ENCODE measurements around the gene ZNF562.

ZNF562 gene

DNA sequence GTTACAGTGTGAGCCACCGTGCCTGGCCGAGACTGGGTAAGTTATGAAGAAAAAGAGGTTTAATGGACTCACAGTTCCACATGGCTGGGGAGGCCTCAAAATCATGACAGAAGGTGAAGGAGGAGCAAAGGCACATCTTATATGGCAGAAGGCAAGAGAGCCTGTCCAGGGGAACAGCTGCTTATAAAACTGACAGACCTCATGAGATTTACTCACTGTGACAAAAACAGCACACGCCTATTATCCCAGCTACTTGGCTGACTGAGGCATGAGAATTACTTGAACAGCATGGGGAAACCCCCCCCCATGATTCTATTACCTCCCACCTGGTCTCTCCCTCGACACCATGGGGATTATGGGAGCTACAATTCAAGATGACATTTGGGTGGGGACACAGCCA is 30.4 kb downstream of the ZNF562 start:
- in situ Hi-C loops (cut with MboI; ENCODE audit: low sequenced_read_pairs, unreplicated experiment), result no loop called here
- TF ChIP-seq, protein P1, sequence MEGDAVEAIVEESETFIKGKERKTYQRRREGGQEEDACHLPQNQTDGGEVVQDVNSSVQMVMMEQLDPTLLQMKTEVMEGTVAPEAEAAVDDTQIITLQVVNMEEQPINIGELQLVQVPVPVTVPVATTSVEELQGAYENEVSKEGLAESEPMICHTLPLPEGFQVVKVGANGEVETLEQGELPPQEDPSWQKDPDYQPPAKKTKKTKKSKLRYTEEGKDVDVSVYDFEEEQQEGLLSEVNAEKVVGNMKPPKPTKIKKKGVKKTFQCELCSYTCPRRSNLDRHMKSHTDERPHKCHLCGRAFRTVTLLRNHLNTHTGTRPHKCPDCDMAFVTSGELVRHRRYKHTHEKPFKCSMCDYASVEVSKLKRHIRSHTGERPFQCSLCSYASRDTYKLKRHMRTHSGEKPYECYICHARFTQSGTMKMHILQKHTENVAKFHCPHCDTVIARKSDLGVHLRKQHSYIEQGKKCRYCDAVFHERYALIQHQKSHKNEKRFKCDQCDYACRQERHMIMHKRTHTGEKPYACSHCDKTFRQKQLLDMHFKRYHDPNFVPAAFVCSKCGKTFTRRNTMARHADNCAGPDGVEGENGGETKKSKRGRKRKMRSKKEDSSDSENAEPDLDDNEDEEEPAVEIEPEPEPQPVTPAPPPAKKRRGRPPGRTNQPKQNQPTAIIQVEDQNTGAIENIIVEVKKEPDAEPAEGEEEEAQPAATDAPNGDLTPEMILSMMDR (IDR thresholded peaks at IDR 0.05; ENCODE audit: borderline replicate concordance, control extremely low read depth, extremely low read depth, insufficient read depth, missing control alignments), result no peak
- DNase-seq (ENCODE audit: low spot score), result no peak

DNA sequence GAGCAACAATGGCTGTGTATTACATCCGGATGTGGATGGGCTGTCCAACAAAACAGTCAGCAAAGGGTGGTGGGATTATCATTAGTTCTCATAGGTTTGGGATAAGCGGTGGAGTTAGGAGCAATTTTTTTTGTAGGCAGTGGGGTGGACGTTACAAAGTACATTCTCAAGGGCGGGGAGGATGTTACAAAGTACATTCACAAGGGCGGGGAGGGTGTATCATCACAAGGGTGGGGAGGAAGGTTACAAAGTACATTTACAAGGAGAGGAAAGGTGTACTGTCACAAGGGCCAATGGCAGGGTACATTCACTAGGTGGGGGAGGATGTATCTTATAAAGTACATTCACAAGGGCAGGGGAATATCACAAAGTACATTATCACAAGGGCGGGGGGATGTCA is 33.1 kb downstream of the ZNF562 start:
- no peak for DNase-seq (ENCODE audit: low spot score)
- TF ChIP-seq, protein P1 (IDR thresholded peaks at IDR 0.05; ENCODE audit: borderline replicate concordance, control extremely low read depth, extremely low read depth, insufficient read depth, missing control alignments), result no peak
- in situ Hi-C loops (cut with MboI; ENCODE audit: low sequenced_read_pairs, unreplicated experiment), result no loop called here

DNA sequence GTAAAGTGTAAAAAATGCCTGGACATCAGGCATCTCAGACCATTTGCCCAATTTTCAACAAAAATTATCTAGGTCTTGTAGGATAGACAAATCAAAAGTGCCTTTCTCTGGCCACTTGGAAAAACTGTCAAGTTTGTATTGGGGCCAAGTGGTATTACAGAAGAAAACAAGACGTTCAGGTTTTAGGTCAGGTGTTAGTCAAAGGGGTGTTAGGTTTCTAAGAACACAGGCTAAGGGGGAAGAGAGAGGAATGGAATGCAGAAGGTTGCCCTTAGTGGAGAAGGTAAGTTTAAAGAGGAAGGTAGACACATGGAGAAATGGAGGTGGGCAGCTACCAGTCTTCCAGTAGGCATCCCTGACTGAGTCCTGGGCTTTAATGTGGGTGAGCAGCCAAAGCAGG is 33.9 kb downstream of the ZNF562 start:
- TF ChIP-seq, protein P1 (IDR thresholded peaks at IDR 0.05; ENCODE audit: borderline replicate concordance, control extremely low read depth, extremely low read depth, insufficient read depth, missing control alignments), result no peak
- in situ Hi-C loops (cut with MboI; ENCODE audit: low sequenced_read_pairs, unreplicated experiment), result no loop called here
- no peak for DNase-seq (ENCODE audit: low spot score)

DNA sequence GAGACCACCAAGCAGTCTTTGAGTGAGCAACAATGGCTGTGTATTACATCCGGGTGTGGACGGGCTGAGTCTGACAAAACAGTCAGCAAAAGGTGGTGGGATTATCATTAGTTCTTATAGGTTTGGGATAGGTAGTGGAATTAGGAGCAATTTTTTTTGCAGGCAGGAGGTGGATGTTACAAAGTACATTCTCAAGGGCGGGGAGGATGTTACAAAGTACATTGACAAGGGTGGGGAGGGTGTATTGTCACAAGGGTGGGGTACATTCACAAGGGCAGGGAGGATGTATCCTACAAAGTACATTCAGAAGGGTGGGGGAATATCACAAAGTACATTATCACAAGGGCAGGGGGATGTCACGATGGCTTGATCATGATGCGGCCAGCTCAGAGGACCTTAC is 38.9 kb downstream of the ZNF562 start:
- TF ChIP-seq, protein P1 (IDR thresholded peaks at IDR 0.05; ENCODE audit: borderline replicate concordance, control extremely low read depth, extremely low read depth, insufficient read depth, missing control alignments), result no peak
- no peak for DNase-seq (ENCODE audit: low spot score)
- in situ Hi-C loops (cut with MboI; ENCODE audit: low sequenced_read_pairs, unreplicated experiment), result no loop called here

DNA sequence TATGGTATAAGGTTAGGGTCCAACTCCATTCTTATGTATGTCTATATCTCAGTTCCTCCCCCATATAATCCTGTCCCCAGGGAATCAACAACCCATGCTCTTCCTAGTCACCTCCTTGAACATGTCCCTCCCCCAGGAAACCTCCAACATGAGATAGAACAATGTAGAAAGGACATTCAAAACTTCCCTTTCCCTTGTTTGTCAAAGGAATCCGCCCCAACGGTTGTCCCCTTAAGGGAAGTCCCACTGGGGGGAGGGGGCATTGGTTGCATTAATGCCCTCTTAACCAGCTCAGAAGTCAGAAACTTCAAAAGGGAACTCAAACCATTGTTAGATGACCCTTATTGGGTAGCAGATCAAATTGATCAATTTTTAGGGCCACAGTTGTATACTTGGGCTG is 47.0 kb downstream of the ZNF562 start:
- TF ChIP-seq, protein P1 (IDR thresholded peaks at IDR 0.05; ENCODE audit: borderline replicate concordance, control extremely low read depth, extremely low read depth, insufficient read depth, missing control alignments), result no peak
- in situ Hi-C loops (cut with MboI; ENCODE audit: low sequenced_read_pairs, unreplicated experiment), result loop anchor here (10.0 kb wide), 1 partner anchor 167 kb away; no protein-coding TSS in a partner anchor
- DNase-seq (ENCODE audit: low spot score), result no peak

DNA sequence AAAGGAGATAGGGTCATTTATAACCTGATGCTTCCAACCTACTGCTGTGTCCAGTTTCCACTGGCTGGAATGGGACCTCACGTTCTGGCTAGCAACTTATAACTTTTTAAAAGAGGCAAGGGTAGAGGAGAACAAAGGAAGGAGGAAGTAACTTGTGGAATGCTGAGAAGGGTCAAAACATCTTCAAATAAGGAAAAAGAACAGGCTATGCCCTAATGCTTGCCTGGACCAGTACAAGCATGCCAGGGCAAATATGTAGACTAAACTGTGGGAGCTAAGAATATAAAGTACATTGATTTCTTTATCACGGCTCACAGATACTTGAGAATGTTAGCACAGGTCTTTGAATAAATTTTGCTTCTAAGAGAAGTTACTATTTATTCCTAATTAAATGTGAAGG is 52.4 kb downstream of the ZNF562 start:
- in situ Hi-C loops (cut with MboI; ENCODE audit: low sequenced_read_pairs, unreplicated experiment), result loop anchor here (10.0 kb wide), 1 partner anchor 172 kb away; no protein-coding TSS in a partner anchor
- TF ChIP-seq, protein P1 (IDR thresholded peaks at IDR 0.05; ENCODE audit: borderline replicate concordance, control extremely low read depth, extremely low read depth, insufficient read depth, missing control alignments), result no peak
- no peak for DNase-seq (ENCODE audit: low spot score)

Data from GM13976 (cell line).